GM18873 (cell line): ENCODE measurements around the gene HLCS.
"Not testable (repeated sequence)": the region's sequence is repeated elsewhere in the genome, so short reads cannot be mapped to it uniquely, and the experiment has no call there.

Experiments
- ATAC-seq: cut with Tn5 transposase; IDR thresholded peaks from one replicate; pipeline ENCODE4 v1.9.1; 2021; ENCODE audit warnings: mild to moderate bottlenecking, moderate library complexity, moderate number of reproducible peaks; ENCODE audit not compliant: unreplicated experiment, low FRiP score

The HLCS gene

GRCh38 chr21:36960676-36961284, 5.7 kb downstream of the HLCS start:
- no peak for ATAC-seq

- ATAC-seq: no peak
These were observed 7.2 kb downstream of the HLCS start for GRCh38 chr21:36959020-36959835.

GRCh38 chr21:36955783-36956182, 10.7 kb downstream of the HLCS start:
- no peak for ATAC-seq

DNA sequence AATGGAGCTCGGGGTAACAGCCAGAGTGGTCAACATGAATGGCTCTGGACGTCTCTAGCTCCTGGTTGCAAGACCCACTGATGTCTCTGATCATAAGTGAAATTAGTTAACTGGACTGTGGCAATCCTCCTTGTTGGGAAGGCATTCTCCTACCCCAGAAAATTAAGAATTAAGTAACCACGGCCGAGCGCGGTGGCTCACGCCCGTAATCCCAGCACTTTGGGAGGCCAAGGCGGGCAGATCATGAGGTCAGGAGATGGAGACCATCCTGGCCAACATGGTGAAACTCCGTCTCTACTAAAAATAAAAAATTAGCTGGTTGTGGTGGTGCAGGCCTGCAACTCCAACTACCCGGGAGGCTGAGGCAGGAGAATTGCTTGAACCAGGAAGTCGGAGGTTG, 14.1 kb downstream of the HLCS start:
- ATAC-seq: not testable (repeated sequence)

DNA sequence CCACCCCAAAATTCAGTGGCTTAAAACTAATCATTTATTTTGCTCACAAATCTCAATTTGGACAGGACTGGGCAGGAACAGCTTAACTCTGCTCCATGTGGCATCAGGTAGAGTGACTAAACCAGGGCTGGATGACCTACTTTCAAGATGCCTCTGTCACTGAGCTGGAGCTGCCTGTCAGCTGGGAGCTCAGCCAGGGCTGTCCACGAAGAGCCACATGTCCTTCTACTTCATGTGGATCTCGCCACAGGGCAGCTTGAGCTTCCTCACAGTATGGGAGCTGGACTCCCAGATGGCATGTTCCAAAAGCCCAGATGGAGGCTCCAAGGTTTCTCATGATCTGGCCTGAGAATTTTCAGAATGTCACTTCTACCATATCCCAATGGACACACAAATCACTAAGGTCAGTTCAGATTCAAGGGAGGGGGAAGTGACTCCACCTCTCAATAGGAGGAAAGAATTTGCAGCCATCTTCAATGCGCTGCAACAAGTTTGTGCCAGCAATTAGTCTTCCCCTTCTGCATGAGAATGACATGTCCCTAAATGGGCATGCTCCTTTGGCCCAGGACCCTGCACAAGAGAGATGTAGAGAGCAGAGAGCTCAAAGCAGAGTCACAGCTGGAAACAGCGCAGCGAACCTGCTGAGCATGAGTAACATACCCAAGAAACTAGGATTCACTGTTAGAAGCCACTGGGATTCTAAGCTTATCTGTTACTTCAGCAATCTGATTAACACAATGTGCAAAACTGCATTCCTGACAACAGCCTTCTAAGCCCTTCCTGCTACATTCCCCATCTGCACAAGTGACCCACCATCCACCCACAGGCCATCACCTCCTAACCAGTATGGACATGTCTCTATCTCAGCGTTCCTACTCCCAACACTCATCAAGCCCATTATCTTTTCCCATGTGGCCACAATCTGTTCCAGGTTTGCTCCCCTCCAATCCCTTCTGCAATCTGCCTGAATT, 17.0 kb downstream of the HLCS start:
- no peak for ATAC-seq

GRCh38 chr21:36948686-36949085, 17.8 kb downstream of the HLCS start:
- no peak for ATAC-seq

DNA sequence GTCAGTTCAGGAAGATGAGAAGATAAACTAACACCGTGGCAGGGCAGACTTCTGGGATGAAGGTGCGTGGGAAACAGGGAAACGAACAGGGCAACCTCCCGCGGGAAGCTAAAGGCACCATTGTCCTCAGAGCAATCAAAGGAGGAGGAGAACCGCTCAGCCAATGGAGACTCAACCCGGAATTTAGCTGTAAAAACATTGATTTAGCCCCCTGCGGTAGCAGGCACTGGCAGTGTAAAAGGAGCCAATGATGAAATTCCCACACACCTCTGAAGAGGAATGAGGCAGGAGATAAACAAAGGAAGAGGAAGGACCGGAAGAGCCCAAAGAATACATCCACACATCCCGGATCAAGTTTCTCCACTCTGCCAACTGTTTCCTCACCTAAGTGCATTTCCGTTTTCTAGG, 19.5 kb downstream of the HLCS start:
- no peak for ATAC-seq

GRCh38 chr21:36945496-36946138, 20.9 kb downstream of the HLCS start:
- no peak for ATAC-seq

DNA sequence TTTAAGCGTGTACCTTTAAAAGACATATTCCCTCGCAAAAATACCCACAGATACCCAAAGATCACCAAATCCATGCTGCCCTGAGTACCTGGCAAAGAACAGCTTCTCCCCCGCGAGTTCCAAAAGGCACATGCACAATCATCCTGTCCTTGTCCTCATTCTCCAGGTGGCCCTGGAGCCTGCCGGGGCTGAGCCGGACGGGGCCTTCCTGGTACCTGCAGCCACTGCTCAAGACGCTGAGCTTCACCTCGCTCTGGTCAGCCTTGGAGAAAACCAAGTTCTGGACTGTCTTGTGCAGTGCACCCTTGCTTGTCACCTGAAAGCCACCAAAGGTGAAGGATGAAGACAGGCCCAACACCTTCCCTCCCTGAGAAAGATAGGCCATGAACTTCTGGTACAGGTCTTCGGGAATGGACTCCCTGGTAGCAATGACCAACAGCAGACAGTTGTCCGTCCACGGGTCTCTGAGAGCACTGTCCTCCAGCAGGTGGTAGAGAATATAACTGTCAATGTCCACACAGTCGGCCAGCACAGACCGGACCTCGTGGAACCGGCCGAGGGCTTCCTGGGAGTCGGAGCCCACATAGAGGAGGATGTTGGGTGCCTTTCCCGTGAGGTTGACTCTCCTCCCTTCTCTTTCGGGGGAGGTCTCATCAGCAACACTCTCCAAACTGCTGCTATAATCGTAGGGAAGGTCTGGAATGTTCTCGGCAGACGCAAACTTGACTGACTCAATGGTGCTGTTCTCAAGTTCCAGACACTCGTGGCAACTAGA, 29.9 kb downstream of the HLCS start:
- ATAC-seq: no peak

DNA sequence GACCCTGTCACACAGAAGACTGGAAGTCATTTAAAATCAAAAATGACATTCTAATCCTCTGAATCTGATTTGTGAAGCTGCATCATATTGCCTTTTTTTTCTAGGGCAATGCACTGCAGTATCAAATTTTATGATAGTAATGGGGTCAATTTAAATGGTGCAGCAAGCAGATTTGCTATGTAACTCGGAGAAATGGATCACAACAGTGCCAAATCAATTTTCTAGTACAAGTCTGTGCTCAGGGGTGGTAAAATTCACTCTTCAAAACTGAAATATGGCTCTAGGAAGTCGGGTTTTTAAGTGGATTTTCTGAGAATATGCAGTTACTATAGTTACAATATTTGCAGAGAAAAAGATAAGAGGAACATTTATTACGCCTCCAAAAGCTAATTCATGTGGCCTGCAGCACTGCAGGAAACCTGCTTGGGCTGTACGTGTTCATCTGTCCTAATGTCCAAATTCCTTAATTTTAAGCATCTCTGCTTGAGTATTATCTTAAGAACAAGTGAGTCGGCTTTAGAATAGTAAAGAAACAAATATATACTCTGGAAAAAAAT, 31.5 kb downstream of the HLCS start:
- ATAC-seq: no peak

GRCh38 chr21:36932161-36932816, 34.2 kb downstream of the HLCS start:
- ATAC-seq: no peak

DNA sequence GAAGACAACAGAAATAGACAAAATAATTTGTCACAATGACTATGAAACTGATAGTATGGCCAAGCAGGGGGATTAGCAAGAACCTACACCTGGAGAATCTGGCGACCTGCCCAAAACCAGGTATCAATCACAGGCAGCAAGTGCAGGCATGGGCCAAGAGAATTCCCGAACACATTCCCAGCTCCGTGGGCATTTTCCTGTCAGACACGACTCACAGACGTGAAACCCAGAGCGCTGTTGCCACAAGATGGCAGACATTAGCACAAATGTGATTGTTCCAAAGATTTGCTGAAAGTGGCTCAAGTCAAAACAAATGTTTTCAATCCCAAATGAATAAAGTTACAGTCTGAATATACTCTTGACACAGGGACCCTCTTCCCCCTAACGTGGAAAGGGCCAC, 36.8 kb downstream of the HLCS start:
- ATAC-seq: no peak

DNA sequence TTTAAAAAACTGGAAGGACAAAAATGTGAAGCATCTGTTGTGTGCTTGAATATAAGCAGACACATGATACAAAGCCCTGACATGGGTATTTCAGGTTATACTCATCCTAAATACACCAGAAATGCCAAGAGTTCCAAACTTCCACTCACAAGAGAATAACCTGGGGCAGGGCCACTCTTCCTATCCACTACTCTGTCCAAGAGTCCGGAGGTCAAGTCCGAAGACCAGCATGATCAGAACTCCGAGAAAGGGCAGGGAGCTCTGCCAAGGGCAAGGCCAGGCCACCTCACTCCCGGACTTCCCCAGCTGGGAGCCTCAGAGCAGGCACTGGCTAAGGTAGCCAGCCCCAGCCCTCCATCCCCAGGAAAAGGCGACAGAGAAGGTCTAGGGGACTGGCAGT, 37.5 kb downstream of the HLCS start:
- ATAC-seq: no peak

DNA sequence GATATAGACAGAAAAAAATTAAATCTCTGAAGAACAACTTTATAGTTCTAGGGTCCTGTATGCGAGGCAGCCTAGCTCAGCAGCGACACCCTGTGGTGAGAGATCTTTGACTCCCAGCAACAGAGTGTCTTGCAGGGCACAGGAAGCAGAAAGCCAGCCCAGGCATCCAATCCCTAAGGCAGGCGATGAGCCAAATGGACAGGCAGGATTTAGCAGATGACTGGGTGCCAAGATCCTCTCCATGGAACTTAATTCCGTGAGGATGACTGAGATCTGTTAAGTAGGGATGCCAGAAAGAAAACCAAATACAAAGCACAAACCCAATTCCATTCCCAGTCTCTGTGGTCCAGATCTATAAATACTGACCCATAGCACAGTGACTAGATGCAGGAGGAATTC, 38.8 kb downstream of the HLCS start:
- ATAC-seq: no peak

DNA sequence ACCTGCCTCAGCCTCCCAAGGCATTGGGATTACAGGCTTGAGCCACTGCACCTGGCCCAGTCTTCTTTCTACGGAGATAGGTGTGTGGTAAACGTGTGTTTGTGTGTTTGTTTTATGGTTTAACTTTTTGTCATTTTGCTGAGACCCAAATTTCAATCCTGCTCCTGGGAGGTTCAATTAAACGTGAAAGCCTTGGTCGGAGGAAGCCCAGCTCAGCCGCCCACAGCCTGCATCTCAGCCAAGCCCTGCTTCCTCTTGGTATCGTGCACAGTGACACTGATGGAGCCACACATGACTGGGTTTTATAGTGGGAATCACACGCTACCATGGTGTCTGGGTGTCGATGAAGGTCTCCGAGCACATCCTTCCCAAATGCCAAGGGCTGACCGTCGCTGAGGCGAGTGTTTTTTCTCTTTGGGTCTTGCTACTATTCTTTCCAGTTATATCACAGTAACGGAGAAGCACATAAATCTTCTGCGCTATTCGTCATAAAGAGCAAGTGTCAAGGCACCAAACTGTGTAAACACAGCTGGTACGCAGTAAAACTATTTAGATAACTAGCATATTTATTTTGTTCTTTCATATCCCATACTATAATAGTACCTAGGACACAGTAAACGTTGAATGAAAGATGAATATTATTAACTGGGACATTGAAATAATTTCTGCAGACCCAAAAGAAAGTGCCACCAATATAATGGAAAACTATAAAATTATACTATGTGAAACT, 39.3 kb downstream of the HLCS start:
- ATAC-seq: no peak

GRCh38 chr21:36923270-36923669, 43.2 kb downstream of the HLCS start:
- no peak for ATAC-seq

- no peak for ATAC-seq
These were observed 43.6 kb downstream of the HLCS start for GRCh38 chr21:36922861-36923260.

GRCh38 chr21:36918291-36918690, 48.2 kb downstream of the HLCS start:
- no peak for ATAC-seq
